Activated gamma-delta T cell treated with Interleukin-2 at 50 U/mL for 16 hours (primary cell): ENCODE results near the gene CCDC149.

Experiments
- DNase-seq: peaks from one replicate; pipeline ENCODE4 v3.0.0-alpha.2; 2020

Gene CCDC149

GRCh38 chr4:24912252-24913118 lies at the start of gene CCDC149:
Gene CCDC149, minus strand, starts transcription at chr4:24913042. Its CDS starts 178 bp downstream, at chr4:24912864.
- DNase-seq, result no peak

GRCh38 chr4:24957886-24958285 lies 45.0 kb upstream of the CCDC149 start:
- DNase-seq, result no peak

- no peak for DNase-seq
Measured at GRCh38 chr4:24956763-24957162, 43.9 kb upstream of the CCDC149 start.

- no peak for DNase-seq
Measured at GRCh38 chr4:24956091-24956490, 43.2 kb upstream of the CCDC149 start.

GRCh38 chr4:24952667-24953066 lies 39.8 kb upstream of the CCDC149 start:
- no peak for DNase-seq

GRCh38 chr4:24949970-24950369 lies 37.1 kb upstream of the CCDC149 start:
- no peak for DNase-seq

- no peak for DNase-seq
Measured at GRCh38 chr4:24937917-24938281, 25.1 kb upstream of the CCDC149 start.

GRCh38 chr4:24937176-24937916 lies 24.5 kb upstream of the CCDC149 start:
- DNase-seq, result no peak

GRCh38 chr4:24935856-24936255 lies 23.0 kb upstream of the CCDC149 start:
- no peak for DNase-seq

- no peak for DNase-seq
Measured at GRCh38 chr4:24934311-24934710, 21.5 kb upstream of the CCDC149 start.

GRCh38 chr4:24933684-24934275 lies 20.9 kb upstream of the CCDC149 start:
- DNase-seq, result no peak

GRCh38 chr4:24932515-24933225 lies 19.8 kb upstream of the CCDC149 start:
- no peak for DNase-seq

GRCh38 chr4:24930151-24930550 lies 17.3 kb upstream of the CCDC149 start:
- DNase-seq, result no peak

GRCh38 chr4:24928708-24929107 lies 15.9 kb upstream of the CCDC149 start:
- no peak for DNase-seq

GRCh38 chr4:24927049-24927448 lies 14.2 kb upstream of the CCDC149 start:
- DNase-seq, result no peak

GRCh38 chr4:24924309-24924781 lies 11.5 kb upstream of the CCDC149 start:
- DNase-seq, result no peak

- no peak for DNase-seq
Measured at GRCh38 chr4:24923550-24923949, 10.7 kb upstream of the CCDC149 start.

- no peak for DNase-seq
Measured at GRCh38 chr4:24923002-24923401, 10.2 kb upstream of the CCDC149 start.

GRCh38 chr4:24922416-24922815 lies 9.6 kb upstream of the CCDC149 start:
- no peak for DNase-seq

- DNase-seq, result no peak
Measured at GRCh38 chr4:24921491-24921890, 8.6 kb upstream of the CCDC149 start.

GRCh38 chr4:24920008-24920407 lies 7.2 kb upstream of the CCDC149 start:
- no peak for DNase-seq

GRCh38 chr4:24917076-24917856 lies 4.4 kb upstream of the CCDC149 start:
- DNase-seq, result no peak
